K562 (cell line): ENCODE results near the gene EGLN1. TPM values are rescaled to one million over a fixed set of nuclear protein-coding genes. Genes with fewer than 3 reads are reported as not detected.

Source experiments
- AFF1 ChIP-seq, 2 experiments: fragments of 450-650 bp; IDR thresholded peaks; 2 replicates each; pipeline ENCODE4 v1.6.1; 2018; ENCODE audit warnings: mild to moderate bottlenecking in 2 of 2, low read depth in 1 of 2; ENCODE audit not compliant: partially characterized antibody in 2 of 2
- CBFB ChIP-seq: sonication (generic); formaldehyde crosslinking; IDR thresholded peaks from 2 replicates; pipeline ENCODE4 v1.4.0; 2020; ENCODE audit warnings: mild to moderate bottlenecking, missing genetic modification reagents
- ETS1 ChIP-seq: conservative IDR thresholded peaks from 2 replicates; pipeline ENCODE4 v1.6.1; 2011; ENCODE audit warnings: low read depth, mild to moderate bottlenecking, low read length; ENCODE audit not compliant: control insufficient read depth
- NR1H2 ChIP-seq: sonication (generic); formaldehyde crosslinking; IDR thresholded peaks from 2 replicates; pipeline ENCODE4 v1.4.0; 2020; ENCODE audit warnings: mild to moderate bottlenecking, missing genetic modification reagents
- OTX1 ChIP-seq: fragments of 450-650 bp; formaldehyde crosslinking; IDR thresholded peaks from 2 replicates; pipeline ENCODE4 v1.4.0; 2022; ENCODE audit warnings: mild to moderate bottlenecking
- PML ChIP-seq: IDR thresholded peaks from 2 replicates; pipeline ENCODE4 v1.6.1; 2012; ENCODE audit warnings: low read length, inconsistent platforms
- RAD21 ChIP-seq, 2 experiments: fragments of 250-450 bp in 1 of 2; fragments of 450-650 bp in 1 of 2; sonication (Bioruptor Pico) in 1 of 2; formaldehyde crosslinking in 1 of 2; IDR thresholded peaks in 1 of 2; conservative IDR thresholded peaks in 1 of 2; 2 replicates each; pipeline versions ENCODE4 v1.4.0 to v1.8.0; 2020 to 2022; ENCODE audit warnings: mild to moderate bottlenecking in 2 of 2, moderate library complexity in 1 of 2
- SAFB ChIP-seq: fragments of 200-400 bp; formaldehyde crosslinking; IDR thresholded peaks from 2 replicates; pipeline ENCODE4 v1.6.1; 2017; ENCODE audit warnings: low read depth, low read length, borderline replicate concordance
- SAP30 ChIP-seq: fragments of 200-600 bp; sonication (generic); IDR thresholded peaks from 2 replicates; pipeline ENCODE4 v1.6.1; 2012; ENCODE audit warnings: borderline replicate concordance, low read depth, mild to moderate bottlenecking, moderate library complexity, low read length, control low read depth, inconsistent platforms; ENCODE audit not compliant: insufficient read depth, poor library complexity, severe bottlenecking
- UBTF ChIP-seq, 2 experiments: IDR thresholded peaks; 2 replicates each; pipeline ENCODE4 v1.6.1; 2012; ENCODE audit warnings: improper control_type of control experiment in 2 of 2, low read depth in 2 of 2, low read length in 2 of 2, borderline replicate concordance in 1 of 2
- ZNF311 ChIP-seq: fragments of 250-450 bp; sonication (Bioruptor Pico); IDR thresholded peaks from 2 replicates; pipeline ENCODE4 v1.4.0; 2020; ENCODE audit warnings: mild to moderate bottlenecking, moderate library complexity
- polyA plus RNA-seq, 8 experiments: library from polyadenylated mRNA; depleted of rRNA in 4 of 8; stranded (reverse) in 5 of 8; unstranded in 3 of 8; fragments of >200 nt; fragmentation: Nextera tagmentation in 2 of 8; fragmentation: Illumina TruSeq in 1 of 8; extraction: Ambion mirVana in 2 of 8; extraction: Trizol in 1 of 8; gene quantifications; 2 replicates each; pipeline versions ENCODE4 v1.2.1 to v1.2.3, GENCODE V29; 2011 to 2014; ENCODE audit warnings: inconsistent platforms in 1 of 8, missing spikeins in 1 of 8
- total RNA-seq, 7 experiments: library from RNA; depleted of rRNA in 6 of 7; stranded (reverse); fragments of >200 nt in 6 of 7; fragmentation: Illumina TruSeq in 2 of 7; extraction: Trizol in 2 of 7; gene quantifications; 2 replicates each; pipeline versions ENCODE4 v1.2.1 to v1.2.3, GENCODE V29; 2011 to 2021; ENCODE audit warnings: low replicate concordance in 1 of 7
- TF ChIP-seq, protein P1 (sequence below), 3 experiments: fragments of 200-800 bp in 1 of 3; fragments of 250-450 bp in 1 of 3; fragments of 450-650 bp in 1 of 3; sonication (Bioruptor Pico) in 1 of 3; sonication (Bioruptor generic) in 1 of 3; formaldehyde crosslinking in 1 of 3; IDR thresholded peaks; 2 replicates each; pipeline versions ENCODE4 v1.6.1 to v1.8.0; 2016 to 2022; ENCODE audit warnings: mild to moderate bottlenecking in 2 of 3, missing genetic modification characterization in 2 of 3, missing compliant biosample characterization in 1 of 3, moderate library complexity in 1 of 3

Gene EGLN1
- total and polyA plus RNA-seq, 9 of the 15 experiments (the other 6 are each of a cell fraction or from before 2014, with no cell fraction given), result 5.2 to 54.3 (median 24.6) TPM

DNA sequence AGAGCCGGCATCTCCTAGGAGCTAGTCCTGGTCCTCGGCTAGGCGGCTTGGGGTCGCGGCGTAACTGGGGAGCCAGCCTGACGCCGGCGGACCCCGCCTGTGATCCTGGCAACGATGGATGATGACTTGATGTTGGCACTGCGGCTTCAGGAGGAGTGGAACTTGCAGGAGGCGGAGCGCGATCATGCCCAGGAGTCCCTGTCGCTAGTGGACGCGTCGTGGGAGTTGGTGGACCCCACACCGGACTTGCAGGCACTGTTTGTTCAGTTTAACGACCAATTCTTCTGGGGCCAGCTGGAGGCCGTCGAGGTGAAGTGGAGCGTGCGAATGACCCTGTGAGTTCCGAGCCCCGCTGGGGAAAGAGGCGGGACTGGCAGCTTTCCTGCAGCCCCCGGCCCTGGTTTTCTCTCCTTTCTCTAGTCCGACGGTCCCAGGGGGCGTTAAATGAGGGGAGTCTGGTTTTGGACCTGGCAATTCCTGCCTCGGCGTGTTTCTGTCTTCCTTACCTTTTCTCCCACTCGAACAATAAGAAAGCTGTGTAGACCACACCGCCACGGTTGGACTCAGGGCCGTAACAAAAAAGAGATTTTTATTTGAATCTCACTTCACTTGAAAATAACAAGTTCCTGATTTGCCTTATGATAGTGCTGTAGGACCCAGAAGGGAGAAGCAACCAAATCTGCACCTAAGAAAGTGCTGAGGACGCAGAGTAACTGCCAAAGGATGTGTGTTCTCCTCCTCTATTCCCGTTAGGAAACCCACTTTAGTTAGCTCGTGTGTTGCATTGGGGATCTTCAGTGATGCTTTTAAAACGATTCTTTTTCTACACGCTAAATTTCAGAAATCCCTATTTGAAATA, 83.6 kb downstream of the EGLN1 start, which contains the start of gene SPRTN (continued):
- TF ChIP-seq ETS1 (0 out of 2 replicates have a peak, but pooled peaks have one; percentile 51), CBFB (CRISPR knock-in tag) (peak; percentile 19; the same call in 1 of the 2 replicates), UBTF (IDR thresholded peaks at IDR 0.05; ENCODE audit: borderline replicate concordance in 1 of 2, low read depth in 2 of 2, low read length in 2 of 2) (peak in 1 of 2 experiments; percentile 17; a peak in 1 of 4 replicates), PML (peak; percentile 33; the same call in 1 of the 2 replicates), AFF1 (IDR thresholded peaks at IDR 0.05; ENCODE audit: low read depth in 1 of 2, partially characterized antibody in 2 of 2) (peak in 1 of 2 experiments; percentile 78), SAP30 (peak; percentile 78), SAFB (peak; percentile 31; the same call in 1 of the 2 replicates), ZNF311 (CRISPR knock-in tag) (no peak), NR1H2 (CRISPR knock-in tag) (0 out of 2 replicates have a peak, but pooled peaks have one; percentile 49), RAD21 (CRISPR knock-in tag; conservative IDR thresholded peaks at IDR 0.05 in 1 of 2, IDR thresholded peaks at IDR 0.05 in 1 of 2) (0 out of 4 replicates have a peak, but pooled peaks of 1 of the 2 experiments have one; percentile 10), OTX1 (CRISPR knock-in tag) (peak; percentile 53; the same call in 1 of the 2 replicates)
- TF ChIP-seq, protein P1, sequence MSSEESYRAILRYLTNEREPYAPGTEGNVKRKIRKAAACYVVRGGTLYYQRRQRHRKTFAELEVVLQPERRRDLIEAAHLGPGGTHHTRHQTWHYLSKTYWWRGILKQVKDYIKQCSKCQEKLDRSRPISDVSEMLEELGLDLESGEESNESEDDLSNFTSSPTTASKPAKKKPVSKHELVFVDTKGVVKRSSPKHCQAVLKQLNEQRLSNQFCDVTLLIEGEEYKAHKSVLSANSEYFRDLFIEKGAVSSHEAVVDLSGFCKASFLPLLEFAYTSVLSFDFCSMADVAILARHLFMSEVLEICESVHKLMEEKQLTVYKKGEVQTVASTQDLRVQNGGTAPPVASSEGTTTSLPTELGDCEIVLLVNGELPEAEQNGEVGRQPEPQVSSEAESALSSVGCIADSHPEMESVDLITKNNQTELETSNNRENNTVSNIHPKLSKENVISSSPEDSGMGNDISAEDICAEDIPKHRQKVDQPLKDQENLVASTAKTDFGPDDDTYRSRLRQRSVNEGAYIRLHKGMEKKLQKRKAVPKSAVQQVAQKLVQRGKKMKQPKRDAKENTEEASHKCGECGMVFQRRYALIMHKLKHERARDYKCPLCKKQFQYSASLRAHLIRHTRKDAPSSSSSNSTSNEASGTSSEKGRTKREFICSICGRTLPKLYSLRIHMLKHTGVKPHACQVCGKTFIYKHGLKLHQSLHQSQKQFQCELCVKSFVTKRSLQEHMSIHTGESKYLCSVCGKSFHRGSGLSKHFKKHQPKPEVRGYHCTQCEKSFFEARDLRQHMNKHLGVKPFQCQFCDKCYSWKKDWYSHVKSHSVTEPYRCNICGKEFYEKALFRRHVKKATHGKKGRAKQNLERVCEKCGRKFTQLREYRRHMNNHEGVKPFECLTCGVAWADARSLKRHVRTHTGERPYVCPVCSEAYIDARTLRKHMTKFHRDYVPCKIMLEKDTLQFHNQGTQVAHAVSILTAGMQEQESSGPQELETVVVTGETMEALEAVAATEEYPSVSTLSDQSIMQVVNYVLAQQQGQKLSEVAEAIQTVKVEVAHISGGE (CRISPR knock-in tag; IDR thresholded peaks at IDR 0.05), result peak in 2 of 3 experiments; percentile 37 to 40; a peak in 1 of 6 replicates
